Right lobe of liver (tissue), 4 donors: ENCODE data around the gene GPC5.

ENCODE experiments used
- POLR2A ChIP-seq: fragments of 450-650 bp; IDR thresholded peaks from one replicate; pipeline ENCODE4 v1.6.1; 2017; ENCODE audit warnings: antibody characterized with exemption, mild to moderate bottlenecking
- TF ChIP-seq, protein P1 (sequence below), 4 donors: fragments of 200-600 bp in 3 of 4; fragments of 450-650 bp in 1 of 4; IDR thresholded peaks; one replicate each; pipeline versions ENCODE4 v1.5.1 to v1.8.0; 2016 to 2022; ENCODE audit warnings: antibody characterized with exemption in 4 of 4, mild to moderate bottlenecking in 2 of 4
- donor health status: DM: no; HTN: no; CAD: no.
- donor health status: DM: no; HTN: no; CAD: no.
- donor health status: DM: no; HTN: yes; CAD: no.

DNA sequence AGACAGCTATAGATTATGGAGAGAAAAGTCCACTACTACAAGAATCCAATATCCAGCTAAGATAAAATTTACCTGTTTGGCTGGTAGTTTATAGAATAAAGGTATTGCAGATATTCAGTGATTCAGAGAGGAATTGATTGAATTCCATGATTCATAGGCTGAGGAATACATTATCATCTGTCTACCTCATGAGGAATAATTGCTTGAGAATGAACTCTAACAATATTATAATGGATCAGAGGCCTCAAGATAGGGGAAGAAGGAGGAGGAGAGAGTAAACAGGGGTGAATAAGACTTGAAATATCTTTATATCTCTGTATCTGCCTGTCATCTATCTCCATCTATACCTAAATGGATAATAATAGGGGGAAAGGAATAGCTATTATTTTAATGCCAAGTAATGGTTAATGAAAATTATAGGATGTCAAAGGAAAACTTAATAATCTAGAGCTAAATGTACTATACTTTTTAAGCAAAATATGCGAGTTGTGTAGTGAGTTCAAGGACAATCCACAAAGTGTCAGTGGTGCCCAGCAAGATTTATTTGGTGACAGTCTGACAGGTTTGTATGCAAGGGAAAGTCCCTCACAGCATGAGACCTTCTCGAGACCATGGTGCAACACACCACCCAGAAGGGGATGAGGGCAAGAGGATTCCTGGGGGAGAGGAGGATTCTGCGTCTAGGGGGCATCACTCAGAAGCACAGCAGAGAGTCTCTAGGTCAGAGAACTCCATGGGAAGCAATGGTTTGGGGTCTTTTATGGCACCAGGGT lies 224.5 kb downstream of the GPC5 start:
- TF ChIP-seq, protein P1, sequence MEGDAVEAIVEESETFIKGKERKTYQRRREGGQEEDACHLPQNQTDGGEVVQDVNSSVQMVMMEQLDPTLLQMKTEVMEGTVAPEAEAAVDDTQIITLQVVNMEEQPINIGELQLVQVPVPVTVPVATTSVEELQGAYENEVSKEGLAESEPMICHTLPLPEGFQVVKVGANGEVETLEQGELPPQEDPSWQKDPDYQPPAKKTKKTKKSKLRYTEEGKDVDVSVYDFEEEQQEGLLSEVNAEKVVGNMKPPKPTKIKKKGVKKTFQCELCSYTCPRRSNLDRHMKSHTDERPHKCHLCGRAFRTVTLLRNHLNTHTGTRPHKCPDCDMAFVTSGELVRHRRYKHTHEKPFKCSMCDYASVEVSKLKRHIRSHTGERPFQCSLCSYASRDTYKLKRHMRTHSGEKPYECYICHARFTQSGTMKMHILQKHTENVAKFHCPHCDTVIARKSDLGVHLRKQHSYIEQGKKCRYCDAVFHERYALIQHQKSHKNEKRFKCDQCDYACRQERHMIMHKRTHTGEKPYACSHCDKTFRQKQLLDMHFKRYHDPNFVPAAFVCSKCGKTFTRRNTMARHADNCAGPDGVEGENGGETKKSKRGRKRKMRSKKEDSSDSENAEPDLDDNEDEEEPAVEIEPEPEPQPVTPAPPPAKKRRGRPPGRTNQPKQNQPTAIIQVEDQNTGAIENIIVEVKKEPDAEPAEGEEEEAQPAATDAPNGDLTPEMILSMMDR (IDR thresholded peaks at IDR 0.05) = no peak
- TF ChIP-seq POLR2A = no peak
